ENCODE measurements around the gene BSG.

- TF ChIP-seq POLR2AphosphoS5 (IDR thresholded peaks at IDR 0.05; ENCODE audit: low read depth) (no peak), CREB1 (CRISPR knock-in tag; IDR thresholded peaks at IDR 0.05; ENCODE audit: low read depth) (no peak), CTCF (conservative IDR thresholded peaks at IDR 0.05; ENCODE audit: low read depth in 2 of 2) (no peak), EZH2 (IDR thresholded peaks at IDR 0.05; ENCODE audit: low read depth, unreplicated experiment) (no peak), ZNF331 (CRISPR knock-in tag; IDR thresholded peaks at IDR 0.05; ENCODE audit: low read depth) (no peak), REST (IDR thresholded peaks at IDR 0.05; ENCODE audit: unreplicated experiment) (no peak)
Observed at GRCh38 chr19:632579-633067, 60.2 kb downstream of the BSG start.
